A549 (cell line): Measurements from ENCODE around the gene OSGEPL1. TPM values are rescaled to one million over a fixed set of nuclear protein-coding genes. Genes with fewer than 3 reads are reported as not detected.
A peak's percentile ranks its signal among the peaks of the same experiment; 100 is the strongest.

Source experiments
- ATAC-seq, 2 experiments: fragments of 200-7000 bp in 1 of 2; fragments of >200 bp in 1 of 2; cut with Nextera tagmentation in 1 of 2; cut with Tn5 transposase in 1 of 2; 3 replicates each; pipeline versions ENCODE4 v1.8.0 to v1.9.1; 2018 to 2020; ENCODE audit warnings: mild to moderate bottlenecking in 1 of 2, moderate library complexity in 1 of 2
- CTCF ChIA-PET: fragments of 300-600 bp; sonication (Branson Sonifier 250); formaldehyde crosslinking; extraction: SDS; loops from one replicate; lab custom pipeline; 2021; ENCODE audit warnings: antibody characterized with exemption, inconsistent platforms; lab: Yijun Ruan, JAX
- POLR2A ChIA-PET: fragments of 350-600 bp; formaldehyde crosslinking; extraction: SDS; loops from one replicate; lab custom pipeline; 2021; ENCODE audit warnings: antibody characterized with exemption, inconsistent platforms; lab: Yijun Ruan, JAX
- DNase-seq, 2 experiments: peaks; one replicate each; pipeline versions ENCODE4 v3.0.0 to v3.0.0-alpha.2; 2011 to 2016; ENCODE audit warnings: low read depth in 1 of 2, low spot score in 1 of 2
- FAIRE-seq: peaks from 2 replicates; lab custom pipeline; 2011; peaks lifted over from hg19 to GRCh38; lab: Jason Lieb, UNC
- H3K27ac ChIP-seq, 2 experiments: fragments of >200 bp; sonication (Bioruptor Twin); formaldehyde crosslinking; 3 replicates each; pipeline ENCODE4 v1.5.1; 2016 to 2017
- H3K4me1 ChIP-seq: fragments of >200 bp; sonication (Bioruptor Twin); formaldehyde crosslinking; 3 replicates; pipeline ENCODE4 v1.6.1; 2016
- H3K4me2 ChIP-seq: fragments of >200 bp; sonication (Bioruptor Twin); formaldehyde crosslinking; 3 replicates; pipeline ENCODE4 v1.6.1; 2016
- H3K4me3 ChIP-seq: fragments of >200 bp; sonication (Bioruptor Twin); formaldehyde crosslinking; 3 replicates; pipeline ENCODE4 v1.5.1; 2016
- H3K9me3 ChIP-seq: fragments of >200 bp; sonication (Bioruptor Twin); formaldehyde crosslinking; 3 replicates; pipeline ENCODE4 v1.6.1; 2016
- CEBPB ChIP-seq, 2 experiments: fragments of >200 bp in 1 of 2; sonication (Bioruptor Twin) in 1 of 2; formaldehyde crosslinking in 1 of 2; IDR thresholded peaks; 2 replicates each; pipeline ENCODE4 v1.6.1; 2012 to 2016
- KDM5A ChIP-seq: fragments of 200-600 bp; sonication (generic); IDR thresholded peaks from 2 replicates; pipeline ENCODE4 v1.6.1; 2016; ENCODE audit warnings: antibody characterized with exemption, mild to moderate bottlenecking
- RAD21 ChIP-seq, 2 experiments: fragments of >200 bp in 1 of 2; sonication (Bioruptor Twin) in 1 of 2; formaldehyde crosslinking in 1 of 2; IDR thresholded peaks in 1 of 2; conservative IDR thresholded peaks in 1 of 2; 2 replicates in 1 of 2; 3 replicates in 1 of 2; pipeline ENCODE4 v1.6.1; 2012 to 2018; ENCODE audit warnings: inconsistent platforms in 1 of 2
- RCOR1 ChIP-seq: fragments of 150-350 bp; IDR thresholded peaks from 2 replicates; pipeline ENCODE4 v1.6.1; 2014; ENCODE audit warnings: antibody characterized with exemption, low read length, low read depth
- SMC3 ChIP-seq: fragments of >200 bp; sonication (Bioruptor Twin); formaldehyde crosslinking; IDR thresholded peaks from 3 replicates; pipeline ENCODE4 v1.6.1; 2018; ENCODE audit warnings: inconsistent platforms
- WGBS: methylation state at CpG from one replicate; pipeline ENCODE4 v1.1.6; 2017; ENCODE audit errors: missing lambda C conversion rate; 5-methylcytosine and 5-hydroxymethylcytosine counted together
- polyA plus RNA-seq, 4 experiments: library from polyadenylated mRNA; depleted of rRNA in 3 of 4; stranded (reverse); fragments of >200 nt; fragmentation: RNase III in 1 of 4; extraction: RNeasy Plus Mini Kit Qiagen cat#74134 plus additional on column Dnase treatment in 1 of 4; gene quantifications; 2 replicates in 3 of 4; 3 replicates in 1 of 4; pipeline ENCODE4 v1.2.3, GENCODE V29; 2011 to 2017
- TF ChIP-seq, protein P1 (sequence below): fragments of >200 bp; sonication (Bioruptor Twin); formaldehyde crosslinking; IDR thresholded peaks from 3 replicates; pipeline ENCODE4 v1.5.1; 2016

The OSGEPL1 gene
- polyA plus RNA-seq, 2 of the 4 experiments (the other 2 are of a cell fraction), result 9.0 to 14.4 TPM

DNA sequence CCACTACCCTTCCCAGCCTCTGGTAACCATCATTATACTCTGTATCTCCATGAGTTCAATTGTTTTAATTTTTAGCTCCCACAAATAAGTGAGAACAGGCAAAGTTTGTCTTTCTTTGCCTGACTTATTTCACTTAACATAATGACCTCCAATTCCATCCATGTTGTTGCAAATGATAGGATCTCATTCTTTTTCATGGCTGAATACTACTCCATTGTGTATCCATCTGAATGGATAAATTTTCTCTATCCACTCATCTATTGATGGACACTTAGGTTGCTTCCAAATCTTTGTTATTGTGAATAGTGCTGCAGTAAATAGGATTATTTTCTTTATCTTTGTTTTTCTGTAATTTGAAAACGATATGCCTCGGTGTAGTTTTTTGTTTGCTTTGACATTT is 61.9 kb downstream of the OSGEPL1 start (continued):
- no peak for TF ChIP-seq KDM5A

- 0 out of 3 replicates have a peak overlapping the region, but pooled peaks have one; percentile 17 for H3K4me2 ChIP-seq
- peak; percentile 10 to 47 for DNase-seq
- 44% methylated on average over 6 of the region's 6 CpGs for WGBS
- CTCF ChIA-PET, result interaction anchor here (0.6 to 2.0 kb wide), 14 partner anchors 10 to 590 kb away, joined by 3 to 13 read pairs (median 4); partner anchors contain the start of gene ANKAR
- TF ChIP-seq RCOR1, result no peak
- TF ChIP-seq RAD21 (conservative IDR thresholded peaks at IDR 0.05 in 1 of 2, IDR thresholded peaks at IDR 0.05 in 1 of 2), result peak; percentile 24 to 35; a peak in 3 of 5 replicates
- TF ChIP-seq, protein P1, sequence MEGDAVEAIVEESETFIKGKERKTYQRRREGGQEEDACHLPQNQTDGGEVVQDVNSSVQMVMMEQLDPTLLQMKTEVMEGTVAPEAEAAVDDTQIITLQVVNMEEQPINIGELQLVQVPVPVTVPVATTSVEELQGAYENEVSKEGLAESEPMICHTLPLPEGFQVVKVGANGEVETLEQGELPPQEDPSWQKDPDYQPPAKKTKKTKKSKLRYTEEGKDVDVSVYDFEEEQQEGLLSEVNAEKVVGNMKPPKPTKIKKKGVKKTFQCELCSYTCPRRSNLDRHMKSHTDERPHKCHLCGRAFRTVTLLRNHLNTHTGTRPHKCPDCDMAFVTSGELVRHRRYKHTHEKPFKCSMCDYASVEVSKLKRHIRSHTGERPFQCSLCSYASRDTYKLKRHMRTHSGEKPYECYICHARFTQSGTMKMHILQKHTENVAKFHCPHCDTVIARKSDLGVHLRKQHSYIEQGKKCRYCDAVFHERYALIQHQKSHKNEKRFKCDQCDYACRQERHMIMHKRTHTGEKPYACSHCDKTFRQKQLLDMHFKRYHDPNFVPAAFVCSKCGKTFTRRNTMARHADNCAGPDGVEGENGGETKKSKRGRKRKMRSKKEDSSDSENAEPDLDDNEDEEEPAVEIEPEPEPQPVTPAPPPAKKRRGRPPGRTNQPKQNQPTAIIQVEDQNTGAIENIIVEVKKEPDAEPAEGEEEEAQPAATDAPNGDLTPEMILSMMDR, result peak; percentile 80
- peak; percentile 7 to 58; a peak in 2 of 4 replicates for TF ChIP-seq CEBPB (IDR thresholded peaks at IDR 0.05)
- peak; percentile 67 for TF ChIP-seq SMC3
- TF ChIP-seq, all 56 proteins: peak for 4
- Histone ChIP-seq H3K9me3 (no peaks in the 10 kb centered on the region), H3K4me3 (no peak overlapping the region), H3K4me1 (no peaks in the 10 kb centered on the region), H3K27ac (no peak overlapping the region)
- POLR2A ChIA-PET, result no interaction called here
- ATAC-seq (peak; percentile 77 to 80; a peak in 5 of 6 replicates), FAIRE-seq (no peak)
Observed at GRCh38 chr2:189698020-189698887, 64.3 kb downstream of the OSGEPL1 start.

Other genes starting within 250 kb of the OSGEPL1 start
- gene SLC40A1, start 182.0 kb downstream of the OSGEPL1 start, polyA plus RNA-seq (2011; rRNA removed), result 12.3 and 25.0 TPM in 2 replicates
- 6.8 to 9.2 TPM (median 8.2 TPM) in 3 replicates for gene SLC40A1, start 182.0 kb downstream of the OSGEPL1 start, polyA plus RNA-seq (2017; fragmentation: RNase III; extraction: RNeasy Plus Mini Kit Qiagen cat#74134 plus additional on column Dnase treatment)
- gene ASNSD1, start 101.3 kb downstream of the OSGEPL1 start, polyA plus RNA-seq (2011; rRNA removed), result 47.7 and 69.0 TPM in 2 replicates
- 45.9 to 52.1 TPM (median 47.9 TPM) in 3 replicates for gene ASNSD1, start 101.3 kb downstream of the OSGEPL1 start, polyA plus RNA-seq (2017; fragmentation: RNase III; extraction: RNeasy Plus Mini Kit Qiagen cat#74134 plus additional on column Dnase treatment)
- 3.1 and 4.8 TPM in 2 replicates for gene ANKAR, start 88.1 kb downstream of the OSGEPL1 start, polyA plus RNA-seq (2011; rRNA removed)
- 1.7 to 2.3 TPM (median 2.2 TPM) in 3 replicates for gene ANKAR, start 88.1 kb downstream of the OSGEPL1 start, polyA plus RNA-seq (2017; fragmentation: RNase III; extraction: RNeasy Plus Mini Kit Qiagen cat#74134 plus additional on column Dnase treatment)
- gene ORMDL1, start 21.5 kb upstream of the OSGEPL1 start, polyA plus RNA-seq (2011; rRNA removed), result 100 and 106 TPM in 2 replicates
- gene ORMDL1, start 21.5 kb upstream of the OSGEPL1 start, polyA plus RNA-seq (2017; fragmentation: RNase III; extraction: RNeasy Plus Mini Kit Qiagen cat#74134 plus additional on column Dnase treatment), result 50.3 to 53.1 TPM (median 51.5 TPM) in 3 replicates
- 21.2 and 28.9 TPM in 2 replicates for gene PMS1, start 21.7 kb upstream of the OSGEPL1 start, polyA plus RNA-seq (2011; rRNA removed)
- 15.3 to 16.1 TPM (median 15.9 TPM) in 3 replicates for gene PMS1, start 21.7 kb upstream of the OSGEPL1 start, polyA plus RNA-seq (2017; fragmentation: RNase III; extraction: RNeasy Plus Mini Kit Qiagen cat#74134 plus additional on column Dnase treatment)